Brain microvascular endothelial cell (primary cell): Measurements from ENCODE around the gene QSOX2.

Experiments used
- DNase-seq: peaks from one replicate; pipeline ENCODE4 v3.0.0-alpha.2; 2020
- H3K27ac ChIP-seq: fragments of 250-450 bp; sonication (Bioruptor Pico); 2 replicates; pipeline ENCODE4 v1.5.1; 2020; ENCODE audit warnings: mild to moderate bottlenecking, moderate library complexity
- H3K27me3 ChIP-seq: fragments of 250-450 bp; sonication (Bioruptor Pico); replicated peaks from 2 replicates; pipeline ENCODE4 v1.5.1; 2020; ENCODE audit warnings: mild to moderate bottlenecking
- H3K36me3 ChIP-seq: fragments of 250-450 bp; sonication (Bioruptor Pico); replicated peaks from 2 replicates; pipeline ENCODE4 v1.5.1; 2020; ENCODE audit warnings: mild to moderate bottlenecking
- H3K4me3 ChIP-seq: 2 replicates; pipeline ENCODE4 v1.5.1; 2011; ENCODE audit warnings: low read depth, mild to moderate bottlenecking, control low read depth, low read length, moderate library complexity
- in situ Hi-C: cut with HindIII; loops from 2 replicates; pipeline ENCODE4 v1.10.0; 2017; ENCODE audit warnings: low sequenced_read_pairs, low pct_ligation_motif_present
- TF ChIP-seq, protein P1 (sequence below): IDR thresholded peaks from 2 replicates; pipeline ENCODE4 v1.5.1; 2011; ENCODE audit warnings: low read depth, mild to moderate bottlenecking, moderate library complexity, low read length, control low read depth, inconsistent platforms; ENCODE audit errors: missing control alignments

QSOX2 gene

DNA sequence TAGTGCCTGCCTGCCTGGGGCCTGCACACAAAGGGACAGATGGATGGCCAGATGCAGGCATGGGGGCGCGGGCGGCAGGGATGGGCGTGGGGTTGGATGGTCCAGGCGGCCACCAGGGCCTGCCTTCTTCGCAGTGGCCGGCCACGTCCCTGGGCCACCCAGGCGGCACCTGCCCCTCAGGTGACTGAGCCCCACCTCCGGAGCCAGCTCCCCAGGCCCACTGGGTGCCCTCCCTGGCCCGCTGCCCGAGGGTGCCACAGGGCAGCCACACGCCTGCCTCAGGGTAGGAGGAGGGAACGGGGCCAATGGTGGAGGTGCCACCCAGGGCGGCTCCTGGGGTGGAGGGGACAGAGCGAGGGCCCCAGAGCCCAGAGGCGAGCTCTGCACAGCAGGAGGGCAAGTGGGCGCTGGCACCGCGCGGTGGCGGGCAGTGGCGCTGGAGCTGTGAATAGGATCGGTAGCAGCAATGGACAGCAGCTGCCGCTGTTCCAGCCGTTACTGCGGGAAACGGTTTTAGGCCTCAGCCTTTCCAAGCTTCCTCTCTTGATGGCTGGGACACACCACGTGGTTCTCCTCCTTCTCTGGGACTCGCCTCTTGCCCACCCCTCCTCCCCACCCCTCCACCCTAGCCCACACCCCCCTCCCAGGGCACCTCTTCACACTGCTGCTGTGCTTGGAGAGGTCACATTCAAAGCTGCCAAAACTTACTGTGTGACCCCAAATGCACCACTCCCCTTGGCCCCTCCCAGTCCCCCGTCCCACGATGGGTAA is 59.8 kb downstream of the QSOX2 start:
- DNase-seq: no peak
- Histone ChIP-seq H3K4me3 (no peak overlapping the region), H3K27me3 (peaks cover 31% of the 10 kb centered on the region), H3K27ac (no peak overlapping the region), H3K36me3 (no peaks in the 10 kb centered on the region)
- in situ Hi-C loops: no loop called here
- TF ChIP-seq, protein P1, sequence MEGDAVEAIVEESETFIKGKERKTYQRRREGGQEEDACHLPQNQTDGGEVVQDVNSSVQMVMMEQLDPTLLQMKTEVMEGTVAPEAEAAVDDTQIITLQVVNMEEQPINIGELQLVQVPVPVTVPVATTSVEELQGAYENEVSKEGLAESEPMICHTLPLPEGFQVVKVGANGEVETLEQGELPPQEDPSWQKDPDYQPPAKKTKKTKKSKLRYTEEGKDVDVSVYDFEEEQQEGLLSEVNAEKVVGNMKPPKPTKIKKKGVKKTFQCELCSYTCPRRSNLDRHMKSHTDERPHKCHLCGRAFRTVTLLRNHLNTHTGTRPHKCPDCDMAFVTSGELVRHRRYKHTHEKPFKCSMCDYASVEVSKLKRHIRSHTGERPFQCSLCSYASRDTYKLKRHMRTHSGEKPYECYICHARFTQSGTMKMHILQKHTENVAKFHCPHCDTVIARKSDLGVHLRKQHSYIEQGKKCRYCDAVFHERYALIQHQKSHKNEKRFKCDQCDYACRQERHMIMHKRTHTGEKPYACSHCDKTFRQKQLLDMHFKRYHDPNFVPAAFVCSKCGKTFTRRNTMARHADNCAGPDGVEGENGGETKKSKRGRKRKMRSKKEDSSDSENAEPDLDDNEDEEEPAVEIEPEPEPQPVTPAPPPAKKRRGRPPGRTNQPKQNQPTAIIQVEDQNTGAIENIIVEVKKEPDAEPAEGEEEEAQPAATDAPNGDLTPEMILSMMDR: no peak

DNA sequence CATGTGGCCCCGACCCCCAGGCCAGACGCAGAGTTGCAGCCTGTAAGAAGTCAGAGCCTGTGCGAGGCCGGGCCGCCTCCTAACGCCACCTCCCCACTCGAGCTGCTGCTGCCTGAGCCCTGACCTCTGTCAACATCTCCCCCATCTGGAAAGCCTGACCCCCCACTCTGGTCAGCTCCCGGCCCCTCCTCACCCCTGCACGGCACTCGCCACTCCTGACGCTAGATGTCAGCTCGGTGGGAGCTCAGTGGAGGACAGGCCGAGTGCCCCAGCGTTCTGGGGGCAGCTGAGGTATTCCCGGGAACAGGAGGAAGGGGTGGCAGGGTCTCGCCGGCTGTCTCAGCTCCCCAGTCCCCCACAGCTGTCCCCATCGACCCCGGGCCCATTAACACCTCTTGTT is 60.5 kb downstream of the QSOX2 start:
- Histone ChIP-seq H3K36me3 (no peaks in the 10 kb centered on the region), H3K27ac (no peak overlapping the region), H3K4me3 (no peak overlapping the region), H3K27me3 (peaks cover 24% of the 10 kb centered on the region)
- TF ChIP-seq, protein P1: no peak
- in situ Hi-C loops: no loop called here
- DNase-seq: no peak

DNA sequence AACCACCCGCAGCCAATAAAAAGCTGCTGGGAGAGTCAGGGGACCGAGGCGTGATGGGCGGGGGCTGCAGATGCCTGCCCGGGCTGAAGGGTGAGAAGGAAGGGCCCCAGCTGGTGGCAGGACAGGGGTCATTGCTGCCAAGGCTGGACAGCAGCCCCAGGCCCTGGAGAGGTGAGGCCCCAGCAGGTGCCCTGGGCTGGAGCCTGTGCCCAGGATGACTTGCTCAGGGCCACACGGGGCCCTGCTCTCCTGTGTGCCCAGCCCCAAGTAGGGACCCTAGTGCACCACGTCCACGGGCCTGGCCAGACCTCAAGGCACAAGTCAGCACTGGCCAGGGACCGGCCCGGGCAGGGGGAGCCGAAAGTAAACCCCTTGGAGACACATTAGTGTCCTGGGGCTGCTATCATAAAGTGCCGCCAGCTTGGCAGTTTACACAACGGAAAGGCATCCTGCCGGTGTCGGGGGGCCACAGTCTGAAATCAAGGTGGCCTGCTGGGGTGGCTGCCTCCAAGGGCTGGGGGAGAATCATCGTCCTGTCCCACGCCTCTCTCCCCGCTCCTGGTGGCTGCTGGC is 62.7 kb downstream of the QSOX2 start:
- Histone ChIP-seq H3K27ac (no peak overlapping the region), H3K27me3 (peaks cover 23% of the 10 kb centered on the region), H3K4me3 (no peak overlapping the region), H3K36me3 (no peaks in the 10 kb centered on the region)
- in situ Hi-C loops: no loop called here
- DNase-seq: no peak
- TF ChIP-seq, protein P1: no peak

DNA sequence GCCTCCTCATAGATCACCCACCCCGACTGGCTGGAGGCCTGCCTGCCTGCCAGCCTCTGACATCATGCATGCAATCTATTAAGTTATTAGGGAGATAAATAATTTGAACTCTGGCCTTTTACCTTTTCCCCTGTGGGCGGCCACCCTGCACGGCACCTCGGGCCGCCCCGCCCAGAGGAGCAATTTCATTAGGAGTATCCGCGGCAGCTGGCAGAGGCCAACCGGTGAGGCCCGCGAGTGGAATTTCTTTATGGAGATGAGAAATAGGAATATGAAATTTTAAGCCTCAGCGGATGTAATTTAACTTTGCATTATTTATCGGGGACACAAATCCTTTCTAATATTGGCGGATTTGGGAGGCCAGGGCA is 63.2 kb downstream of the QSOX2 start:
- no peaks in the 10 kb centered on the region for H3K36me3 ChIP-seq
- peaks cover 21% of the 10 kb centered on the region for H3K27me3 ChIP-seq
- TF ChIP-seq, protein P1: no peak
- no peak overlapping the region for H3K4me3 ChIP-seq
- DNase-seq: no peak
- H3K27ac ChIP-seq: no peak overlapping the region
- in situ Hi-C loops: no loop called here

DNA sequence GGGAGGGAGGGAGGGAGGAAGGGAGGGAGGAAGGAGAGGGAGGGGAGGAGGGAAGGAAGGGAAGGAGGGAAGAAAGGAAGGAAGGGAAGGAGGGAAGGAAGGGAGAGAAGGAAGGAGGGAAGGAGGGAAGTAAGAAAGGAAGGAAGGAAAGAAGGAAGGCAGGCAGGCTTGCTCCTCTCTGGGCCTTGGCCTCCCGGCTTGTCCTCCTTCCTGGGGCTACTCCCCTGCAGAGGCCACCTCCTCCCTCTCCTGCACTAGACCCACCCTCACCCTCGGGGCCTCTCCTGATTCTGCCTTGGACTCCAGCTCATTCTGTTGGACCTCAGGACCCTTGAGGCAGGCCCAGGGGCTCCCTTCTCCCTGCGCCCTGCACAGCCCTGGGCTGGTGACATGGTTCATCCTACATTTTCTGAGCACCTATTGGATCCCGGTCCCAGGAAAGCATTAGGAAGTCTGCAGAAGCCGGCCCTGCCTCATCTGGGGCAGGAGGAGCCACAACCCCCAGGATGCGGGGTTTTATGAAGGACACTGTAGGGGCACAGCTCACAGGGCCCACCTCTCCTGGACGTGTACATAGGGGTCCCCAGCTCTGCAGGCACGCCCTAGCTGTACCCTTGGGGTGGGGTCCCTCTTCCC is 63.7 kb downstream of the QSOX2 start:
- in situ Hi-C loops: no loop called here
- H3K4me3 ChIP-seq: no peak overlapping the region
- TF ChIP-seq, protein P1: no peak
- H3K27me3 ChIP-seq: peaks cover 21% of the 10 kb centered on the region
- no peak overlapping the region for H3K27ac ChIP-seq
- H3K36me3 ChIP-seq: no peaks in the 10 kb centered on the region
- no peak for DNase-seq

DNA sequence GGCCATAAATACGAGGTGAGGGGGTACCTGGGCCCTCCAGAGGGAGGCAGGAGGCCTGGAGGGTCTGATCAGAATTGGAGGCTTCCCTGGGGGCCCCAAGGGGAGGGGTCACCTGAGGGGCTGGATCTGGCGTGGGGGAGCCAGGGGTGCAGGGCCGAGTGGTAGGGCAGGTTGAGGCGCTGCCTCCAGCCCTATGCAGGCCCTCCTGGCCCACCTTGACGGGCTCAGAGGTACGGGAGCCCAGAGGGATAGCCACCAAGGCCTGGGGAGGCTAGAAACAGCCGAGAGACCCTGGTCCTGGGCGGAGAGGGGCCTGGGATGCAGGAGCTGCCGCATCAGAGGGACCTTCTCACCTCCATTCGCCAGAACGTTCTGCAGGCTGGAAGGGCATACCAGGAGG is 65.0 kb downstream of the QSOX2 start:
- Histone ChIP-seq H3K36me3 (no peaks in the 10 kb centered on the region), H3K27me3 (peaks cover 15% of the 10 kb centered on the region), H3K27ac (no peak overlapping the region), H3K4me3 (no peak overlapping the region)
- DNase-seq: no peak
- TF ChIP-seq, protein P1: no peak
- in situ Hi-C loops: no loop called here
